ENCODE data around the gene LRRC32.

GRCh38 chr11:76669901-76670484 is 554 bp downstream of the LRRC32 start:
- TF ChIP-seq EP300 (IDR thresholded peaks at IDR 0.05) (peak in 1 of 2 donors; percentile 43), CTCF (IDR thresholded peaks at IDR 0.05) (no peak), POLR2A (IDR thresholded peaks at IDR 0.05) (no peak)
